ENCODE measurements around the gene MYL9.

DNA sequence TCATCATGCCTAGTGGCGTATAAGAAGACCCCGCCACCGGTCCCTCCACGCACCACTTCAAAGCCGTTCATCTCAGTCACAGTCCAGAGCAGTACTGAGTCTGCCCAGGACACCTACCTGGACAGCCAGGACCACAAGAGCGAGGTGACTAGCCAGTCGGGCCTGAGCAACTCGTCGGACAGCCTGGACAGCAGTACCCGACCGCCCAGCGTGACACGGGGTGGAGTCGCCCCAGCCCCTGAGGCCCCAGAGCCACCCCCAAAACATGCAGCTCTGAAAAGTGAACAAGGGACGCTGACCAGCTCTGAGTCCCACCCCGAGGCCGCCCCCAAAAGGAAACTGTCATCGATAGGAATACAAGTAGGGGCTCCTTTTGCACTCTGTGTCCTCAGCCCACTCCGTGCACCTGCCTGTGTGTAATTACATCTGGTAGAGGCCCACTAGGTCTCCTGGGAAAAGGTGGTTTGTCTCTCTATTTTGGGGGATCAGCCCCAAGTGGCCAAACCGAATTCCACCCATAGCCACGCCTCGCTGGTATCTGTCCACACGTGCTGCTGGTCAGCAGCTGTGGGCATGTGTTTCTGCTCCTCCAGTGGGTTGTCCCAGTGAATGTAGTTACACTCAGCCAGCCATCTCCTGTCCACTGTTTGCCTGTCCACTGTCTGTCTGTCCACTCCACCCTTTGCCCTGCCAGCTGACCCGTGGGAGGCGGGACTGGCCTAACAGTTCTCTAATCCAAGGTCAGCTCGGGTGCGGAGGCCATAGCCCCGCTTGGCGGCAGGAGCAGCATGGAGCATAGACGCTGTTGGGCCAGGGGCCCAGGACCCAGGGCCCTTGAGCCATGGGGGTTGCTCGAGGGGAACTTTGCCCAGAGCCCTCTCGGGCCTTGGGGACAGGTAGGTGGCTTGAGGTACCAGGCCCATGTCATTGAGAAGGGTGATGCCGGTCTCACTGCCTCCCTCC is 44.3 kb upstream of the MYL9 start:
- TF ChIP-seq SP1 (IDR thresholded peaks at IDR 0.05) (peak; percentile 45), GABPA (IDR thresholded peaks at IDR 0.05 in 1 of 2, conservative IDR thresholded peaks at IDR 0.05 in 1 of 2) (no peak), RXRA (IDR thresholded peaks at IDR 0.05) (peak; percentile 67 to 76)
- TF ChIP-seq, protein P1, sequence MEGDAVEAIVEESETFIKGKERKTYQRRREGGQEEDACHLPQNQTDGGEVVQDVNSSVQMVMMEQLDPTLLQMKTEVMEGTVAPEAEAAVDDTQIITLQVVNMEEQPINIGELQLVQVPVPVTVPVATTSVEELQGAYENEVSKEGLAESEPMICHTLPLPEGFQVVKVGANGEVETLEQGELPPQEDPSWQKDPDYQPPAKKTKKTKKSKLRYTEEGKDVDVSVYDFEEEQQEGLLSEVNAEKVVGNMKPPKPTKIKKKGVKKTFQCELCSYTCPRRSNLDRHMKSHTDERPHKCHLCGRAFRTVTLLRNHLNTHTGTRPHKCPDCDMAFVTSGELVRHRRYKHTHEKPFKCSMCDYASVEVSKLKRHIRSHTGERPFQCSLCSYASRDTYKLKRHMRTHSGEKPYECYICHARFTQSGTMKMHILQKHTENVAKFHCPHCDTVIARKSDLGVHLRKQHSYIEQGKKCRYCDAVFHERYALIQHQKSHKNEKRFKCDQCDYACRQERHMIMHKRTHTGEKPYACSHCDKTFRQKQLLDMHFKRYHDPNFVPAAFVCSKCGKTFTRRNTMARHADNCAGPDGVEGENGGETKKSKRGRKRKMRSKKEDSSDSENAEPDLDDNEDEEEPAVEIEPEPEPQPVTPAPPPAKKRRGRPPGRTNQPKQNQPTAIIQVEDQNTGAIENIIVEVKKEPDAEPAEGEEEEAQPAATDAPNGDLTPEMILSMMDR (IDR thresholded peaks at IDR 0.05; ENCODE audit: low read depth, low read length, missing input control), result no peak

All from liver (tissue), 3 donors.